HG02870 (cell line): ENCODE measurements around the gene MSMO1.

Experiments used
- ATAC-seq: cut with Tn5 transposase; IDR thresholded peaks from one replicate; pipeline ENCODE4 v1.9.1; 2021; ENCODE audit warnings: mild to moderate bottlenecking, moderate library complexity; ENCODE audit not compliant: unreplicated experiment

Gene MSMO1

DNA sequence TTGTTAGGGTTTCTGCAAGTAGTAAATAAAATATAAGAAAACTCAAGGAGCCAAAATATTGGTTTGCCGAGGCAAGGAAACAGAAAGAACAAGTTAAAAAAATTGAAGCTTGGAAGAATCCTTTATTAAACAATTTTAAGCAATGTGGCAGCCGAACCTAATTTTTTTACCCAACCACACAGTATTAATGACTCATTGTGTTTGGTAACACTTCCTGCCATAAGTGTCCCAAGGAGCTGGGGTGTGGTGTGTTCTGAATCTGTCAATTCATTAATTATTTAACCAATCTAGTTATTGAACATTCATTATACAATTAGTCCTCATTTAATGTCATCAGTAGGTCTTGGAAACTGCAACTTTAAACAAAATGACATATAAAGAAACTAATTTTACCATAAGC is 32.0 kb downstream of the MSMO1 start:
- ATAC-seq: no peak

DNA sequence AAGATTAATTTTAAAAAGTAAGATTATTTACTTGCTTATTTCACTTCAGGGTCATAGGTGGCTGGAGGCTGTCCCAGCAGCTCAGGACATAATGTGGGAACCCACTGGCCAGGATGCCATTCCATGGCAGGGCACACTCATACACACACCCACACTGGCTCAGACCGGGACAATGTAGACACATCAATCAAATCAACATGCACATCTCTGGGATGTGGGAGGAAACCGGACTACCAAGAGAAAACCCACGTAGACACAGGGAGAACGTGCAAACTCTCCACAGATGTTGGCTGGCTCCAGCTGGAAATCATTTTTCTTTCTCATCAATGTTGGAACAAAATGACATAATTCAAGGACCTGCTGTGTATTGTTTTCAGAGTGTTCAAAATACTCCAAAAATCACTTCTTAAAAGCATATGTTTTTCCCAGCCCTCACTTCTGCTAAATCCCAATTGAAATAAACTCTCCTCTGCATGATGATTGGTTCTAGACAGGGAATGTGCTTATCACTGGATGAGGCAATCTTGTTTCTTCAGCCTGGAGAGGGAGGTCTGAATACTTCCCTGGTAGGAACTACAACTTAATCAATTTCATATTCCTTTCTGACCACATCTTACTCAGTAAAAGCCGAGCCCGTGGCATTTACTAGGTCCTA is 32.7 kb downstream of the MSMO1 start:
- ATAC-seq: no peak

- no peak for ATAC-seq
Measured at GRCh38 chr4:165360985-165361670, 33.7 kb downstream of the MSMO1 start.

- ATAC-seq: no peak
Measured at GRCh38 chr4:165361810-165362209, 34.3 kb downstream of the MSMO1 start.

- ATAC-seq: no peak
Measured at GRCh38 chr4:165364452-165365080, 37.1 kb downstream of the MSMO1 start.

- no peak for ATAC-seq
Measured at GRCh38 chr4:165367040-165367439, 39.6 kb downstream of the MSMO1 start.

DNA sequence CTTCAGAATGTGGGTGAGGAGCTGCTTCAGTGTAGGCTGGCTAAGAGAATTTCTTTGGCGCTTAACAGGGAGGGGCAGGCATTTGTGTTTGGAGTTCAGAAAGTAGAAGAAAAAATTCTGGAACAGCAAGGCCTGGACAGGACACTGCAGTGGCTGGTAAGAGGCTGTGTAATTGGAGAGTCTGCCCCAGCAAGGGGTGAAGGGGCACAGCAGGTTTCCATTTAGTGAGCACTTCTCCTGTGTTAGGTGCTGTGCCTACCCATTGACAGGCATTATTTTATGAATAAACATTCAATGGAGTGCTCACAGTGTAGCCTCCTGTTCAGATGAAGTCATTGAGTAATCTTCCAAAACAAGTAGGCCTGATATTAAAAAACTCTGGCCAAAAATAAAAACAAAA is 40.6 kb downstream of the MSMO1 start:
- no peak for ATAC-seq

- no peak for ATAC-seq
Measured at GRCh38 chr4:165368567-165368966, 41.1 kb downstream of the MSMO1 start.

DNA sequence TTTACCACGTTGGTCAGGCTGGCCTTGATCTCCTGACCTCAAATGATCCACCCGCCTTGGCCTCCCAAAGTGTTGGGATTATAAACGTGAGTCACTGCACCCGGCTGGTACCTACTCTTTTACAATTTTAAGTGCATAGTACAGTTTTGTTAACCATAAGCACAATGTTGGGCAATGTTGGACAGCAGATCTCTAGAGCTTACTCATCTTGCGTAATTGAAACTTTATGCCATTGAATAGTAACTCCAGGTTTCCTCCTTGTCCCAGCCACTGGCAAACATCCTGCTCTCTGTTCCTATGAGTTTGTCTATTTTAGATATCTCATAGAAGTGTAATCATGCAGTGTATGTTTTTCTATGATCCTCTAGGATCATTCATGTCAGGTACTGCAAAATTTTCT is 42.1 kb downstream of the MSMO1 start:
- no peak for ATAC-seq

DNA sequence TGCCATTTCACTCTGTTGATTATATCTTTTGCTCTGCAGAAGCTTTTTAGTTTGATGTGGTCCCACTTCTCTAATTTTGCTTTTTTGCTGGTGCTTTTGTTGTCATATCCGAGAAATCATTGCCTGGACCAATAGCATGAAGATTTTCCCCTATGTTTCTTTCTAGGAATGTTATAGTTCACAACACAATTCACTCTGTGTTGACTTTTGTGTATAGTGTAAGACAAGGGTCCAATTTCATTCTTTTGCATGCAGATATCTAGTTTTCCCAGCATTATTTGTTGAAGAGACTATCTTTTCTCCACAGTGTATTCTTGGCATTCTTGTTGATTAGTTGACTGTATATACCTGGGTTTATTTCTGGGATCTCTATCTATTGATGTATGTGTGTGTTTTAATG is 43.1 kb downstream of the MSMO1 start:
- ATAC-seq: no peak

- ATAC-seq: no peak
Measured at GRCh38 chr4:165375465-165375864, 48.0 kb downstream of the MSMO1 start.

- ATAC-seq: no peak
Measured at GRCh38 chr4:165378398-165378744, 50.9 kb downstream of the MSMO1 start.

DNA sequence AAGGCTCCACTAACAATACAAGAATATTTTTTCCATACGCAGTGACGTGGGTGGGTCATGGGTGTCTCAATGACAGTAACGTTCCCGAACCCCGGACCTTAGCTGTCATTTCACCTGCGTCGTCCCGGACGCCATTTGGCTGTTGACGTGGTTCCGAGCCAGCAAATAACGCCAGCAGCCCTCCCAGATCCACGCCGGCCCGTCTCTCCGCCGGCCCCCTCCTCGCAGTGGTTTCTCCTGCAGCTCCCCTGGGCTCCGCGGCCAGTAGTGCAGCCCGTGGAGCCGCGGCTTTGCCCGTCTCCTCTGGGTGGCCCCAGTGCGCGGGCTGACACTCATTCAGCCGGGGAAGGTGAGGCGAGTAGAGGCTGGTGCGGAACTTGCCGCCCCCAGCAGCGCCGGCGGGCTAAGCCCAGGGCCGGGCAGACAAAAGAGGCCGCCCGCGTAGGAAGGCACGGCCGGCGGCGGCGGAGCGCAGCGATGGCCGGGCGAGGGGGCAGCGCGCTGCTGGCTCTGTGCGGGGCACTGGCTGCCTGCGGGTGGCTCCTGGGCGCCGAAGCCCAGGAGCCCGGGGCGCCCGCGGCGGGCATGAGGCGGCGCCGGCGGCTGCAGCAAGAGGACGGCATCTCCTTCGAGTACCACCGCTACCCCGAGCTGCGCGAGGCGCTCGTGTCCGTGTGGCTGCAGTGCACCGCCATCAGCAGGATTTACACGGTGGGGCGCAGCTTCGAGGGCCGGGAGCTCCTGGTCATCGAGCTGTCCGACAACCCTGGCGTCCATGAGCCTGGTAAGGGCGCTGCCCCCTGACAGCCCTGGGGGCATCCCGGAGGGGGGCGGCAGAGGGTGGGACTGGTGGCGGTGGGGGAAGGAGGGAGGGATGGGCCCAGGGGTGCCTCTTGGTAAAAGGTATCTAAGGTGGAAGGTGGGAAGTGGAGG is 51.5 kb downstream of the MSMO1 start, which contains the start of gene CPE:
CPE (plus strand) TSS at position 264 of the 933 bp plus-strand sequence; CDS start at position 478, 214 bp downstream.
- ATAC-seq: peak; percentile 90

DNA sequence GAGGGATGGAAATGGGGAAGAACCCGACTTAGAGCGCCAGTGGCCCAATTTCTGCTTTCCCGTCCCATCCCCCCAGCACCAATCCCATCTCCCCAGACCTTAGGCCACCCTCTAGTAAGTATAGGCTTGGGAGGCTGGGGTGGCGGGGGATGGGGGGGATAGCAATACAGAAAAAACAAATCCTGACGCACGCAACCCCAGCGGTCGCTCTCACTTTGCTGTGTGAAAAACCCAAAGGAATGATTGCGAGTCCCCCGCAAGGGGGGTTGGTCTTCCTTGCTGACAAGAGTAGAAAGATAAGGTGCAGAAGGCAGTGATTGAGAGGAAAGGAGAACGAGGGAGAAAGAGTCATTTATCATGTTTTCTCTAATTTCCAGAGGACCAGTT is 52.2 kb downstream of the MSMO1 start:
- no peak for ATAC-seq

DNA sequence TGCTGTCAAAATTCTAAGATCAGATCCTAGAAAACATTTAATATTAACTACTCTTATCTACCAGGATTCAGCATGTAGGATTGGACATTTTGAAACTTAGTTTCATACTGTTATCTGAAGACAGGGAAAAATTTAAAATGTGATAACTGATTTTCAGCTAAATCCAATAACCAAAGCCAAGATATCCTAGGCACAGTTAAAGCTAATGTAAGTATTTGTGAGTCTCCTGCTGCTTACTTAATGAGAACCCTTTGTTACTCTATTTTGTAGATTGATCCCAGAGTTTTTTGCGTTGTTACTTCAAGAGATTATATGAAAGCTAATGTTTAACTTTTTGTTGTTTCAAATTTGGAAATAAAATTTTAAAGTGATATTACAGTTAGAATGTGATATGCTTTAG is 53.3 kb downstream of the MSMO1 start:
- ATAC-seq: no peak

GRCh38 chr4:165381821-165382373 is 54.4 kb downstream of the MSMO1 start:
- ATAC-seq: no peak

- no peak for ATAC-seq
Measured at GRCh38 chr4:165382640-165383039, 55.2 kb downstream of the MSMO1 start.

DNA sequence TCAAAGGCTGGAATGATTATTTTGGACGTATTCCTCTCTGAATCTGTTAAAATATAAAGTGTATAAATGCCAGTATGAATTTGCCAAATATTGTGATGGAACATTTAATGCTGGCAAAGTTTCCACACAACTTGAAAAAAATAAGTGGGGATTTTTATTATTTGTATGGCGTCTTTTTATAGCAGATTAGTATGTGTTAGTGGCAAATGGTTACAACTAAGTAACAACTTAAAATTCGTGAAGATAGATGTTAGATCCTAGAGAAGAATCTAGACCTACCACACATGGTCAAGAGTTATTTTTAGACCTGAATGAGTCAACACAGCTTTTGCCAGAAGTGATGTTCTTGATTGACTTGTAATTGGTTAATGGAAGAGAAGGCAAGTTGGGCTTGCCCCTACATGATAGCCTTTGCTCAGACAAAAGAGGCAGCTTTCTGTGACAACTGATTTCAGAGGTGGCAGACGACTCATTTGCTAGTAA is 56.2 kb downstream of the MSMO1 start:
- no peak for ATAC-seq

DNA sequence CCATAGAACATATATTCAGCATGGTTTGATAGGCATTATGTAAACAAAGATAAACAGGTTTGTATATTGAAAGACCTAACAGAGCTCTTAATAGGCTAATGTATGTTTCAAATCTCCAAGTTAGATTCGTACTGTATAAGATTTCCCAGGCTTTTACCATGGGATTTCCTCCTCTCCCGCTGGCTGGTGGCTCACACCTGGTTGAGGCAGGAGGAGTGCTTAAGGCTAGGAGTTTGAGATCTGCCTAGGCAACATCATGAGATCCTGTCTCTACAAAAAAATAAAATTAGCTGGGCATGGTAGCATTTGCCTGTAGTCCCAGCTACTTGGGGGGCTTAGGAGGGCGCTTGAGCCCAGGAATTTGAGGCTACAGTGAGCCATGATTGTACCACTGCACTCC is 56.7 kb downstream of the MSMO1 start:
- ATAC-seq: no peak

- no peak for ATAC-seq
Measured at GRCh38 chr4:165384598-165384997, 57.1 kb downstream of the MSMO1 start.

GRCh38 chr4:165385126-165385525 is 57.7 kb downstream of the MSMO1 start:
- ATAC-seq: no peak
